Measurements from ENCODE around the gene SAMM50.

GRCh38 chr22:43969989-43970755 lies 14.9 kb downstream of the SAMM50 start:
- TF ChIP-seq, protein P1, sequence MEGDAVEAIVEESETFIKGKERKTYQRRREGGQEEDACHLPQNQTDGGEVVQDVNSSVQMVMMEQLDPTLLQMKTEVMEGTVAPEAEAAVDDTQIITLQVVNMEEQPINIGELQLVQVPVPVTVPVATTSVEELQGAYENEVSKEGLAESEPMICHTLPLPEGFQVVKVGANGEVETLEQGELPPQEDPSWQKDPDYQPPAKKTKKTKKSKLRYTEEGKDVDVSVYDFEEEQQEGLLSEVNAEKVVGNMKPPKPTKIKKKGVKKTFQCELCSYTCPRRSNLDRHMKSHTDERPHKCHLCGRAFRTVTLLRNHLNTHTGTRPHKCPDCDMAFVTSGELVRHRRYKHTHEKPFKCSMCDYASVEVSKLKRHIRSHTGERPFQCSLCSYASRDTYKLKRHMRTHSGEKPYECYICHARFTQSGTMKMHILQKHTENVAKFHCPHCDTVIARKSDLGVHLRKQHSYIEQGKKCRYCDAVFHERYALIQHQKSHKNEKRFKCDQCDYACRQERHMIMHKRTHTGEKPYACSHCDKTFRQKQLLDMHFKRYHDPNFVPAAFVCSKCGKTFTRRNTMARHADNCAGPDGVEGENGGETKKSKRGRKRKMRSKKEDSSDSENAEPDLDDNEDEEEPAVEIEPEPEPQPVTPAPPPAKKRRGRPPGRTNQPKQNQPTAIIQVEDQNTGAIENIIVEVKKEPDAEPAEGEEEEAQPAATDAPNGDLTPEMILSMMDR (IDR thresholded peaks at IDR 0.05; ENCODE audit: low read depth, low read length, missing input control): no peak
- no peak for TF ChIP-seq YY1 (IDR thresholded peaks at IDR 0.05)
- no peak for TF ChIP-seq MAX (IDR thresholded peaks at IDR 0.05)
- no peak for TF ChIP-seq RXRA (IDR thresholded peaks at IDR 0.05)
- no peak for TF ChIP-seq GABPA (IDR thresholded peaks at IDR 0.05 in 1 of 2, conservative IDR thresholded peaks at IDR 0.05 in 1 of 2)
- TF ChIP-seq TAF1 (conservative IDR thresholded peaks at IDR 0.05): no peak
- TF ChIP-seq RAD21 (IDR thresholded peaks at IDR 0.05): no peak
- TF ChIP-seq REST (IDR thresholded peaks at IDR 0.05): no peak
- TF ChIP-seq HNF4A (conservative IDR thresholded peaks at IDR 0.05): no peak
- TF ChIP-seq EGR1 (IDR thresholded peaks at IDR 0.05; ENCODE audit: low read depth in 2 of 2): no peak

Measured in liver (tissue), 3 donors.